HG03097 (cell line): ENCODE data around the gene KRTAP10-7.
"Not testable (repeated sequence)": the region's sequence is repeated elsewhere in the genome, so short reads cannot be mapped to it uniquely, and the experiment has no call there.

Source experiments
- ATAC-seq: cut with Tn5 transposase; IDR thresholded peaks from one replicate; pipeline ENCODE4 v1.9.1; 2021; ENCODE audit not compliant: unreplicated experiment, low FRiP score

Gene KRTAP10-7

GRCh38 chr21:44571844-44572782, 28.3 kb upstream of the KRTAP10-7 start:
- ATAC-seq, result no peak

GRCh38 chr21:44572959-44573583, 27.3 kb upstream of the KRTAP10-7 start:
- no peak for ATAC-seq

- not testable (repeated sequence) for ATAC-seq
Measured at GRCh38 chr21:44573630-44574456, 26.6 kb upstream of the KRTAP10-7 start, which contains the start of gene KRTAP10-4. Gene KRTAP10-4 (plus strand): TSS chr21:44573729. CDS start chr21:44573759, 30 bp downstream.

- no peak for ATAC-seq
Measured at GRCh38 chr21:44574457-44575306, 25.7 kb upstream of the KRTAP10-7 start.

GRCh38 chr21:44575307-44576024, 24.9 kb upstream of the KRTAP10-7 start:
- no peak for ATAC-seq

- no peak for ATAC-seq
Measured at GRCh38 chr21:44576025-44576420, 24.4 kb upstream of the KRTAP10-7 start.

- no peak for ATAC-seq
Measured at GRCh38 chr21:44578371-44579055, 21.9 kb upstream of the KRTAP10-7 start.

- no peak for ATAC-seq
Measured at GRCh38 chr21:44579056-44579832, 21.2 kb upstream of the KRTAP10-7 start.

GRCh38 chr21:44579833-44580144, 20.6 kb upstream of the KRTAP10-7 start:
- ATAC-seq, result no peak

- ATAC-seq, result not testable (repeated sequence)
Measured at GRCh38 chr21:44580231-44580821, 20.1 kb upstream of the KRTAP10-7 start, which contains the start of gene KRTAP10-5. Gene KRTAP10-5 (minus strand): TSS chr21:44580604. CDS start chr21:44580578, 26 bp downstream.

GRCh38 chr21:44581158-44581557, 19.2 kb upstream of the KRTAP10-7 start:
- no peak for ATAC-seq

- no peak for ATAC-seq
Measured at GRCh38 chr21:44582055-44582454, 18.3 kb upstream of the KRTAP10-7 start.

- ATAC-seq, result no peak
Measured at GRCh38 chr21:44583089-44583799, 17.2 kb upstream of the KRTAP10-7 start.

- ATAC-seq, result no peak
Measured at GRCh38 chr21:44583800-44584147, 16.6 kb upstream of the KRTAP10-7 start.

- ATAC-seq, result no peak
Measured at GRCh38 chr21:44585892-44586291, 14.5 kb upstream of the KRTAP10-7 start.

GRCh38 chr21:44589094-44589493, 11.3 kb upstream of the KRTAP10-7 start:
- no peak for ATAC-seq
